ENCODE data around the gene APOL6.

The APOL6 gene

DNA sequence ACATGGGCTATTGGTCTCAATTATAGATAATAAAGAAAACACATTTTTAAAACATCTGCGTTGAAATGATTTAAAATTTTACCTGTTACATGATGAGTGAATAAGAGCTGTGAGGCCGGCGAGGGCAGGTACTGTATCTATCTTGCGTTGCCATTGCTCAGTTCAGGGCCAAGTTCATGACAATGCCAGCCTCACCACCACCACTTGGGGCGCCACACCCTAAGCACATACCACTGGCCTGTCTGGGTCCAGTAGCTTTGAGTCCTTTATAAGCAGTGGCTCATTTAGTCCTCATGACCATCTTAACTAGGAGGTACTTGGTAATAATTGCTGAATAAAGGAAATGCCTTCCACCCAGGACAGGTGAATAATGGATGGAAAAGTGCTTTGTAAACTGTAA is 16.6 kb upstream of the APOL6 start:
- TF ChIP-seq CTCF (conservative IDR thresholded peaks at IDR 0.05) = peak; percentile 86
- TF ChIP-seq ZFX (IDR thresholded peaks at IDR 0.05) = no peak
- H3K27ac ChIP-seq = no peak overlapping the region

DNA sequence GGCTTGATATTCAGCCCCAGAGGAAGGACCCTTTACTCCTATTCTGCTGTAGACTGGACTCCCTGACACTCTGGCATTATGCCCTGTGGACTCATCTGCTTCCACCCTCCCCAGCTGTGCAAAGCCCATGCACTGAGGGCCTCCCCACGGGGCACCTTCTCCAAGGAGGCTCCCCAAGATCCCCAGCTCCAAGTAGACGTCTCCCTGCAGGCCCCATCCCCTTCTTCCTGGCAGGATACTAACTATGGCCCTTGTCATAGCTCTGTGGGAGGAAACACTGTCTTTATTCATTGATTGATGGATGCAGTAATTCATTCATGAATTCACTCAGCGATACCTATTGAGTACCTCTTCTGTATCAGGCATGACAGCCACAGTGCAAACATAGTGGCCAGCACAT is 15.3 kb upstream of the APOL6 start:
- TF ChIP-seq CTCF (conservative IDR thresholded peaks at IDR 0.05) (no peak), ZFX (IDR thresholded peaks at IDR 0.05) (no peak)
- H3K27ac ChIP-seq = no peak overlapping the region

DNA sequence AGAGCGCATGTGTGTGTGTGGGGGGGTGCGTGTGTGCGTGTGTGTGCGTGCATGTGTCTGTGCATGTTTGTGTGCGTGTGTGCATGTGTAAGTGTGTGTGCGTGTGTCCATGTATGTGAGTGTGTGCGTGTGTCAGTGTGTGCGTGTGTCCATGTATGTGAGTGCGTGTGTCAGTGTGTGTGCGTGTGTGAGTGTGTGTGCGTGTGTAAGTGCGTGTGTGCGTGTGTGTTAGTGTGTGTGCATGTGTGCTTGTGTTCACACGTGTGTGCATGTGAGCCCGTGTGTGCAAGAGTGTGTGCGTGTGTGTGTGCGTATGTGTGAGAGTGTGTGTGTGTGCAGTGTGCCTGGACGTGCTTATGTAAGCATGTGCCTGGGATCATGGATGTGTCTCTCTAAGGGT is 14.7 kb upstream of the APOL6 start:
- no peak for TF ChIP-seq CTCF (conservative IDR thresholded peaks at IDR 0.05)
- no peak for TF ChIP-seq ZFX (IDR thresholded peaks at IDR 0.05)
- no peak overlapping the region for H3K27ac ChIP-seq

GRCh38 chr22:35634015-35634414 is 14.2 kb upstream of the APOL6 start:
- no peak overlapping the region for H3K27ac ChIP-seq
- TF ChIP-seq ZFX (IDR thresholded peaks at IDR 0.05) (no peak), CTCF (conservative IDR thresholded peaks at IDR 0.05) (no peak)

DNA sequence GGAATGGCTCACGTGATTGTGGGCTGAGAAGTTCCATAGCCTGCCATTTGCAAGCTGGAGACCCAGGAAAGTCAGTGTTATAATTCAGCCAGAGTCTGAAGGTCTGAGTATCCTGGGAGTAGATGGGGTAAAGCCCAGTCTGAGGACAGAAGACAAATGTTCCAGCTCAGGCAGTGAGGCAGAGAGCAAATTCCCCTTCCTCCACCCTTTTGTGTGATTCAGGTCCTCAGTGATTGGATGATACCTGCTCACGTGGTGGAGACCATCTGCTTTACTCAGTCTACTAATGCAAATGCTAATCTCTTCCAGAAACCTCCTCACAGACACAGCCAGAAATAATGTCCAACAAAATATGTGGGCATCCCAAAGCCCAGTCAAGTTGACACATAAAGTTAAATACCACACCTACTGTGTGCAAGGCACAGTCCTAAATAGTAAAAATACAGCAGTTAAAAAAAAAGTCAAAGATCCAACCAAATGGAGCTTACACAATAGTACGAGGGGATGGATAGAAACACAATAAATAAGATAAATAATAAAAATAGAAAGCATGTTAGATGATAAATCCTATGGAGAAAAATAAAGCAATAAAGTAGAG is 13.2 kb upstream of the APOL6 start:
- TF ChIP-seq CTCF (conservative IDR thresholded peaks at IDR 0.05) (no peak), ZFX (IDR thresholded peaks at IDR 0.05) (no peak)
- H3K27ac ChIP-seq = no peak overlapping the region

GRCh38 chr22:35637254-35637653 is 11.0 kb upstream of the APOL6 start:
- TF ChIP-seq ZFX (IDR thresholded peaks at IDR 0.05) = no peak
- no peak for TF ChIP-seq CTCF (conservative IDR thresholded peaks at IDR 0.05)
- no peak overlapping the region for H3K27ac ChIP-seq

GRCh38 chr22:35638001-35638400 is 10.2 kb upstream of the APOL6 start:
- TF ChIP-seq CTCF (conservative IDR thresholded peaks at IDR 0.05) = no peak
- TF ChIP-seq ZFX (IDR thresholded peaks at IDR 0.05) = no peak
- H3K27ac ChIP-seq = no peak overlapping the region
